NCI-H524 (cell line): ENCODE measurements around the gene FAAH2.
A peak's percentile ranks its signal among the peaks of the same experiment; 100 is the strongest.
"Not testable (repeated sequence)": the region's sequence is repeated elsewhere in the genome, so short reads cannot be mapped to it uniquely, and the experiment has no call there.

Source experiments
- DNase-seq, 2 experiments: peaks; one replicate each; lab custom pipeline; 2025; lab: John Stamatoyannopoulos, UW

FAAH2 gene

GRCh38 chrX:57380026-57380796, 93.7 kb downstream of the FAAH2 start:
- no peak for DNase-seq

- DNase-seq, result not testable (repeated sequence)
These were observed 107.7 kb downstream of the FAAH2 start for GRCh38 chrX:57394162-57394561.

GRCh38 chrX:57403191-57403590, 116.7 kb downstream of the FAAH2 start:
- DNase-seq, result not testable (repeated sequence)

GRCh38 chrX:57406149-57406548, 119.6 kb downstream of the FAAH2 start:
- no peak for DNase-seq

GRCh38 chrX:57417827-57418226, 131.3 kb downstream of the FAAH2 start:
- no peak for DNase-seq

GRCh38 chrX:57422289-57422688, 135.8 kb downstream of the FAAH2 start:
- DNase-seq, result no peak

DNA sequence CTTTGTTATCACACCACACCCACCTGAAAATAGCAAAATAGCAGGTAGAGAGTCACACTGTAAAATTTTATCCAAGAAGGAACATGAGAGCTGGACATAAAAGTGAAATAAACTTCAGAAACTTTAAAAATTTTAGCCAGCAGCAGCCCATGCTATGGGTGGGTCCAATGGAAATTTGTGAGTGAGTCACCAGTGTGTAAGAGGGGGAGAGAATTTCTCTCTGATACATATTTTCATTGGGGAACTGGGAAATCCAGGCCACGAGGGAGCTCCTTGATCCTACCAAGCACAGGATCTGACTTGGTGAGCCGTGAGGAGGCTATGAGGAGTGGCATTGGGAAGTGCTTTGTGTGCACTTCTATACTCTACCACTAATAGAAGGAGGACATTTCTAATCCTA, 136.3 kb downstream of the FAAH2 start:
- no peak for DNase-seq

- DNase-seq, result no peak
These were observed 158.6 kb downstream of the FAAH2 start for GRCh38 chrX:57445076-57445475.

- no peak for DNase-seq
These were observed 159.3 kb downstream of the FAAH2 start for GRCh38 chrX:57445832-57446231.

GRCh38 chrX:57447856-57448255, 161.3 kb downstream of the FAAH2 start:
- DNase-seq, result no peak

DNA sequence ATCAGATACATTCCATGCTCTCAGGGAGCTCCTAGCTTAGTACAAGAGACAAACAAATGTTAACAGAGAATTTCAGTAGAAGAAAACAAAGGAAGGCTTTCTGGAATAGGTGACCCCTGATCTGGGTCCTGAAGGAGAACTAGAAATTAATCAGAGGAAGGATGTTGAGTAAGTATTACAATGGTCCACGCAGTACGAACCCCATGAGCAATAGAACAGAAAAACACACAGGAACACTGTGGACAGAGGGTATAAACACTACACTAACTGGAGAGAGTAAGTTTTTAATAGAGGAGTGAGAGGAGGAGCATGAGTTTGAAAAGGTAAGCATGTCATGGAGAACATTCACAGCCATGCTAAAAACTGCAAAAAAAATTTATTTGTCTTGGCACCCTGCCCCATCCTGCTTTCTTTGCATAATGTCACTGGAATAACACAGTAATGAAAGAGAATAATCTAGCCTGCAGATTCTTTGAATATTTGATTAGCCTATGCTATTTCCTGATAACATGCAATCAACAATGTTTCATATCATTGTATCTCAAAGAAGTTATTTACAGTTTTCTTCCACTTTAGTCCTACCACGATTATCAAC, 165.0 kb downstream of the FAAH2 start:
- DNase-seq, result no peak

DNA sequence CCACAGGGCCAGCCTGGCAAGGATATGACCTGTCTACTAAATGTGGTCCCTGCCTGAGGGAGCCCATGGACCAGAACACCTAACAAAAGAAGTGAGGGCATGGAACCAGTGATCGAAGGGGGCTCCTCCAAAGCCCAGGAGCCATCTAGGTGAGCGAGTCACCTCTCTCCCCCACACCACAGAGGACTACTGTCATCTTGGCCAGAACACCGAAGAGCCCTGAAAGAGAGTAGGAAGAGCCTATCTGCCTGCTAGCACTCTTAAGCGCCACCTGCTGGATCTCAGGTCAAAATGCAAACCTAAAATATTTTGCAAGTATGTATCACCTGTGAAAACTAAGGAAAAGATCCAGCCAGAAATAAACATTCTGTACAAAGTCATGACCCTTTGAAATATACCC, 167.4 kb downstream of the FAAH2 start:
- peak in 1 of 2 experiments; percentile 43 for DNase-seq

DNA sequence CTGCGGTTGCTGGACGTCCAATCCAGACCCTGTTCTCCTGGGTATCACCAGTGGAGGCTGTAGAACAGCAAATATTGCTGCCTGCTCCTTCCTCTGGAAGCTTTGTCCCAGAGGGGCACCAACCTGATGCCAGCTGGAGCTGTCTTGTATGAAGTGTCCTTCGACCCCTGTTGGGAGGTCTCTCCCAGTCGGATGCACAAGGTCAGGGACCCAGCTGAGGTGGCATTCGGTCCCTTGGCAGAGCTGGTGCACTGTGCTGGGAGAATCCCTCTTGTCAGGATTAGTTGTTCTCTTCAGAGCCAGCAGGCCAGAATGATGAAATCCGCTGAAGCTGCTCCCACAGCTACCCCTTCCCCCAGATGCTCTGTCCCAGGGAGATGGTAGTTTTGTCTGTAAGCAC, 195.0 kb downstream of the FAAH2 start:
- no peak for DNase-seq

DNA sequence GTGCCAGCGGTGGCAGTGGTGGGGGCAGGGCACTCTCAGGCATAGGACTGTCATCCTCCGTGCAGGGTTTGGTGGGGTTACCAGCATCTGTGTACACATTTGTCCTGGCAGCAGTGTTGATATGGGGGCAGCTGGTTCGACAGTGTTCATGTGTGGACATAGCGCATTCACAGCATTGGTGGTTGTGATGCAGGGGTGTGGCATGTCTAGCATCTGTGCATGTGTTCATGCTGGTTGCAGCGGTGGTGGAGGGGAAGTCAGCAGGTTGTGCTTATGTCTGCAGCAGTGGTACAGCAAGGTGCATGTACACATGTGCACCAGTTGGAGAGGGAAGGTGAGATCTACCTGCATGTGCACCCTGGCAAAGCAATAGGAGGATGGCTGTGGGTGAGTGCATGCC, 230.0 kb downstream of the FAAH2 start:
- DNase-seq, result no peak

GRCh38 chrX:57519578-57520118, 233.1 kb downstream of the FAAH2 start:
- no peak for DNase-seq

GRCh38 chrX:57528670-57529255, 242.3 kb downstream of the FAAH2 start:
- DNase-seq, result peak in 1 of 2 experiments; percentile 28
